Mesenchymal stem cell (in vitro differentiated cells and primary cell): ENCODE data around the gene CHD9.
A peak's percentile ranks its signal among the peaks of the same experiment; 100 is the strongest.

Experiments used
- DNase-seq: peaks from one replicate; pipeline ENCODE4 v3.0.0-alpha.2; 2013
- H2AFZ ChIP-seq: one replicate; pipeline ENCODE4 v1.6.1; 2013; ENCODE audit warnings: low read depth, mild to moderate bottlenecking, control low read depth, inconsistent platforms, low read length, moderate library complexity
- H2AK5ac ChIP-seq: 2 replicates; pipeline ENCODE4 v1.6.1; 2013; ENCODE audit warnings: low read length, moderate library complexity, mild to moderate bottlenecking, inconsistent platforms; ENCODE audit not compliant: severe bottlenecking
- H2BK120ac ChIP-seq: one replicate; pipeline ENCODE4 v1.6.1; 2013; ENCODE audit warnings: low read depth, mild to moderate bottlenecking, inconsistent platforms, low read length, moderate library complexity
- H2BK12ac ChIP-seq, 2 experiments: one replicate each; pipeline ENCODE4 v1.6.1; 2013; ENCODE audit warnings: inconsistent platforms in 2 of 2, low read length in 2 of 2, mild to moderate bottlenecking in 2 of 2, moderate library complexity in 2 of 2, control low read depth in 1 of 2
- H2BK15ac ChIP-seq: one replicate; pipeline ENCODE4 v1.6.1; 2013; ENCODE audit warnings: mild to moderate bottlenecking, low read depth, inconsistent platforms; ENCODE audit not compliant: poor library complexity, severe bottlenecking
- H2BK5ac ChIP-seq: 2 replicates; pipeline ENCODE4 v1.6.1; 2013; ENCODE audit warnings: low read depth, mild to moderate bottlenecking, low read length, control low read depth, inconsistent platforms; ENCODE audit not compliant: poor library complexity, severe bottlenecking
- H3K14ac ChIP-seq, 2 experiments: one replicate each; pipeline ENCODE4 v1.6.1; 2013; ENCODE audit warnings: inconsistent platforms in 2 of 2, low read length in 2 of 2, control low read depth in 1 of 2, mild to moderate bottlenecking in 1 of 2, moderate library complexity in 1 of 2
- H3K18ac ChIP-seq, 2 experiments: one replicate each; pipeline ENCODE4 v1.6.1; 2013; ENCODE audit warnings: inconsistent platforms in 2 of 2, low read length in 2 of 2, control low read depth in 1 of 2, low read depth in 1 of 2, mild to moderate bottlenecking in 1 of 2
- H3K23ac ChIP-seq, 2 experiments: one replicate each; pipeline ENCODE4 v1.6.1; 2013; ENCODE audit warnings: inconsistent platforms in 2 of 2, low read length in 2 of 2, mild to moderate bottlenecking in 2 of 2, moderate library complexity in 2 of 2, control low read depth in 1 of 2
- H3K27ac ChIP-seq: 2 replicates; pipeline ENCODE4 v1.5.1; 2013; ENCODE audit warnings: mild to moderate bottlenecking, moderate library complexity, low read length, control low read depth, inconsistent platforms; ENCODE audit not compliant: poor library complexity, severe bottlenecking
- H3K27me3 ChIP-seq, 2 experiments: 2 replicates each; pipeline versions ENCODE4 v1.6.1 to v1.7.0; 2013; ENCODE audit warnings: low read length in 2 of 2, mild to moderate bottlenecking in 2 of 2, moderate library complexity in 2 of 2, control low read depth in 1 of 2, inconsistent platforms in 1 of 2; ENCODE audit not compliant: control insufficient read depth in 1 of 2, insufficient read depth in 1 of 2
- H3K36me3 ChIP-seq, 2 experiments: 2 replicates each; pipeline versions ENCODE4 v1.6.1 to v1.7.0; 2013; ENCODE audit warnings: low read length in 2 of 2, control low read depth in 1 of 2, inconsistent platforms in 1 of 2, low read depth in 1 of 2, mild to moderate bottlenecking in 1 of 2; ENCODE audit not compliant: insufficient read depth in 2 of 2, control insufficient read depth in 1 of 2
- H3K4ac ChIP-seq, 2 experiments: one replicate each; pipeline ENCODE4 v1.6.1; 2013; ENCODE audit warnings: inconsistent platforms in 2 of 2, low read length in 2 of 2, mild to moderate bottlenecking in 2 of 2, moderate library complexity in 2 of 2, control low read depth in 1 of 2, low read depth in 1 of 2
- H3K4me1 ChIP-seq: 2 replicates; pipeline ENCODE4 v1.6.1; 2013; ENCODE audit warnings: low read depth, low read length, control low read depth; ENCODE audit not compliant: control insufficient read depth, insufficient read depth
- H3K4me2 ChIP-seq: 2 replicates; pipeline ENCODE4 v1.6.1; 2013; ENCODE audit warnings: low read length, mild to moderate bottlenecking, inconsistent platforms; ENCODE audit not compliant: poor library complexity, severe bottlenecking
- H3K4me3 ChIP-seq, 2 experiments: 2 replicates each; pipeline versions ENCODE4 v1.5.1 to v1.7.0; 2013; ENCODE audit warnings: low read length in 2 of 2, mild to moderate bottlenecking in 2 of 2, control low read depth in 1 of 2, low read depth in 1 of 2; ENCODE audit not compliant: insufficient read depth in 1 of 2
- H3K79me1 ChIP-seq: replicated peaks from 2 replicates; pipeline ENCODE4 v1.6.1; 2013; ENCODE audit warnings: mild to moderate bottlenecking, control low read depth, low read length, inconsistent platforms; ENCODE audit not compliant: poor library complexity, severe bottlenecking
- H3K9ac ChIP-seq: 2 replicates; pipeline ENCODE4 v1.7.0; 2013; ENCODE audit warnings: mild to moderate bottlenecking, low read length, moderate library complexity
- H3K9me3 ChIP-seq: 2 replicates; pipeline ENCODE4 v1.7.0; 2013; ENCODE audit warnings: mild to moderate bottlenecking, low read length; ENCODE audit not compliant: control insufficient read depth
- H4K8ac ChIP-seq: one replicate; pipeline ENCODE4 v1.6.1; 2013; ENCODE audit warnings: inconsistent platforms, mild to moderate bottlenecking, low read length, moderate library complexity
- H4K91ac ChIP-seq: one replicate; pipeline ENCODE4 v1.6.1; 2013; ENCODE audit warnings: mild to moderate bottlenecking, low read length, inconsistent platforms
- WGBS: methylation state at CpG from one replicate; pipeline ENCODE4 v1.1.7; 2013; ENCODE audit warnings: mixed read lengths; 5-methylcytosine and 5-hydroxymethylcytosine counted together

Gene CHD9

GRCh38 chr16:53022374-53022773, 32.4 kb upstream of the CHD9 start:
- Histone ChIP-seq H3K9ac (peak overlapping the region; percentile 23), H3K27me3 (no peaks in the 10 kb centered on the region), H3K36me3 (no peaks in the 10 kb centered on the region), H3K4me1 (no peaks in the 10 kb centered on the region), H2BK15ac (no peak overlapping the region), H2BK5ac (no peak overlapping the region), H3K14ac (no peak overlapping the region), H3K18ac (no peak overlapping the region), H3K9me3 (no peaks in the 10 kb centered on the region), H2BK120ac (no peak overlapping the region), H2AK5ac (no peak overlapping the region), H3K27ac (no peak overlapping the region), H3K23ac (no peak overlapping the region), H3K4me2 (no peak overlapping the region), H4K91ac (no peak overlapping the region), H3K4me3 (no peak overlapping the region), H2AFZ (no peak overlapping the region), H3K79me1 (no peaks in the 10 kb centered on the region), H4K8ac (no peak overlapping the region), H3K4ac (no peak overlapping the region), H2BK12ac (no peak overlapping the region)
- peak; percentile 51 for DNase-seq
- WGBS: 9% methylated on average over 4 of the region's 5 CpGs

- Histone ChIP-seq H2BK5ac (no peak overlapping the region), H3K9ac (no peak overlapping the region), H3K9me3 (no peaks in the 10 kb centered on the region), H3K27ac (no peak overlapping the region), H2BK15ac (no peak overlapping the region), H3K23ac (no peak overlapping the region), H2AK5ac (no peak overlapping the region), H4K91ac (no peak overlapping the region), H3K4ac (no peak overlapping the region), H3K4me3 (no peak overlapping the region), H3K27me3 (no peaks in the 10 kb centered on the region), H2BK120ac (no peak overlapping the region), H3K79me1 (no peaks in the 10 kb centered on the region), H2AFZ (no peak overlapping the region), H3K18ac (no peak overlapping the region), H2BK12ac (no peak overlapping the region), H4K8ac (no peak overlapping the region), H3K4me1 (no peaks in the 10 kb centered on the region), H3K36me3 (no peaks in the 10 kb centered on the region), H3K14ac (no peak overlapping the region), H3K4me2 (no peak overlapping the region)
- DNase-seq: no peak
- WGBS: 95% methylated on average over 4 of the region's 4 CpGs
Observed at GRCh38 chr16:53024045-53024444, 30.7 kb upstream of the CHD9 start.

- Histone ChIP-seq H3K4me1 (no peaks in the 10 kb centered on the region), H3K4me2 (no peak overlapping the region), H3K14ac (no peak overlapping the region), H3K4me3 (no peak overlapping the region), H4K8ac (no peak overlapping the region), H3K23ac (no peak overlapping the region), H2AFZ (no peak overlapping the region), H2BK120ac (no peak overlapping the region), H3K4ac (no peak overlapping the region), H2AK5ac (no peak overlapping the region), H3K27me3 (no peaks in the 10 kb centered on the region), H3K9ac (no peak overlapping the region), H2BK5ac (no peak overlapping the region), H3K27ac (no peak overlapping the region), H2BK12ac (no peak overlapping the region), H3K18ac (no peak overlapping the region), H3K79me1 (no peaks in the 10 kb centered on the region), H3K9me3 (peaks cover 10% of the 10 kb centered on the region), H3K36me3 (no peaks in the 10 kb centered on the region), H2BK15ac (no peak overlapping the region), H4K91ac (no peak overlapping the region)
- 69% methylated on average over 3 of the region's 3 CpGs for WGBS
- DNase-seq: no peak
Observed at GRCh38 chr16:53029971-53030370, 24.8 kb upstream of the CHD9 start.

- Histone ChIP-seq H3K4me1 (no peaks in the 10 kb centered on the region), H3K79me1 (no peaks in the 10 kb centered on the region), H3K27me3 (no peaks in the 10 kb centered on the region), H3K36me3 (no peaks in the 10 kb centered on the region), H3K14ac (no peak overlapping the region), H4K8ac (no peak overlapping the region), H2BK12ac (no peak overlapping the region), H2BK120ac (no peak overlapping the region), H3K4ac (no peak overlapping the region), H3K4me2 (no peak overlapping the region), H3K18ac (no peak overlapping the region), H2AK5ac (no peak overlapping the region), H2AFZ (no peak overlapping the region), H3K27ac (no peak overlapping the region), H3K9me3 (peaks cover 10% of the 10 kb centered on the region), H2BK15ac (no peak overlapping the region), H2BK5ac (no peak overlapping the region), H3K23ac (no peak overlapping the region), H3K4me3 (no peak overlapping the region), H3K9ac (peak overlapping the region; percentile 60), H4K91ac (no peak overlapping the region)
- WGBS: 55% methylated on average over 2 of the region's 2 CpGs
- DNase-seq: no peak
Observed at GRCh38 chr16:53031323-53031942, 23.4 kb upstream of the CHD9 start.
